OCI-LY3 (cell line): ENCODE results near the gene VPS13D.

Experiments used
- CTCF ChIP-seq: fragments of 200-600, 300-600 bp; sonication (generic); IDR thresholded peaks from 2 replicates; pipeline ENCODE4 v1.5.1; 2014; ENCODE audit warnings: antibody characterized with exemption, low read length, low read depth
- EZH2phosphoT487 ChIP-seq: fragments of 200-600 bp; shearing (Covaris generic); IDR thresholded peaks from 2 replicates; pipeline ENCODE4 v1.6.1; 2018; ENCODE audit warnings: antibody characterized with exemption, mixed run types, low read depth

- TF ChIP-seq EZH2phosphoT487 (no peak), CTCF (no peak)
Measured at GRCh38 chr1:12436817-12437599, 207.2 kb downstream of the VPS13D start.
